IPS-20b (cell line): ENCODE results near the gene POU6F1.
A peak's percentile ranks its signal among the peaks of the same experiment; 100 is the strongest.
"Not testable (repeated sequence)": the region's sequence is repeated elsewhere in the genome, so short reads cannot be mapped to it uniquely, and the experiment has no call there.

ENCODE experiments used
- H3K27ac ChIP-seq: one replicate; pipeline ENCODE4 v1.5.1; 2013; ENCODE audit warnings: low read length
- H3K27me3 ChIP-seq: 2 replicates; pipeline ENCODE4 v1.6.1; 2013; ENCODE audit warnings: mild to moderate bottlenecking, low read length, inconsistent platforms; ENCODE audit not compliant: insufficient read depth
- H3K36me3 ChIP-seq: 2 replicates; pipeline ENCODE4 v1.6.1; 2013; ENCODE audit warnings: low read depth, mild to moderate bottlenecking, inconsistent platforms, low read length, moderate library complexity; ENCODE audit not compliant: insufficient read depth
- H3K4me1 ChIP-seq: 2 replicates; pipeline ENCODE4 v1.6.1; 2013; ENCODE audit warnings: mild to moderate bottlenecking, control low read depth, inconsistent platforms, low read length, moderate library complexity; ENCODE audit not compliant: insufficient read depth
- H3K4me3 ChIP-seq: 2 replicates; pipeline ENCODE4 v1.5.1; 2013; ENCODE audit warnings: mild to moderate bottlenecking, low read length, inconsistent platforms
- H3K9ac ChIP-seq: 2 replicates; pipeline ENCODE4 v1.6.1; 2013; ENCODE audit warnings: low read depth, mild to moderate bottlenecking, inconsistent platforms, low read length, moderate library complexity
- H3K9me3 ChIP-seq: 2 replicates; pipeline ENCODE4 v1.6.1; 2013; ENCODE audit warnings: mild to moderate bottlenecking, low read depth, low read length, inconsistent platforms; ENCODE audit not compliant: insufficient read depth

Gene POU6F1

DNA sequence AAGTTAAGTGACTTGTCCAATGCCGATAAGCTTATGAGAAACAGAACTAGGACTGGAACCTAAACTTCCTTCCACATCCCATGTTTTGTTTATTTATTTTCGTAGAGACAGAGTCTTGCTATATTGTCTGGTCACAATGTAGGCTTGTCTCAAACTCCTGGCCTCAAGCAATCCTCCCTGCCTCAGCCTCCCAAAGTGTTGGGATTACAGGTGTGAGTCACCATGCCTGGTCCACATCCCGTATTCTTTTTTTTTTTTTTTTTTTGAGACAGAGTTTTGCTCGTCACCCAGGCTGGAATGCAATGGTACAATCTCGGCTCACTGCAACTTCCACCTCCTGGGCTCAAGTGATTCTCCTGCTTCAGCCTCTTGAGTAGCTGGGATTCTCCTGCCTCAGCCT lies 9.2 kb upstream of the POU6F1 start:
- not testable (repeated sequence) for H3K27ac ChIP-seq, H3K36me3 ChIP-seq, H3K4me3 ChIP-seq, H3K27me3 ChIP-seq, H3K4me1 ChIP-seq, H3K9ac ChIP-seq, H3K9me3 ChIP-seq

DNA sequence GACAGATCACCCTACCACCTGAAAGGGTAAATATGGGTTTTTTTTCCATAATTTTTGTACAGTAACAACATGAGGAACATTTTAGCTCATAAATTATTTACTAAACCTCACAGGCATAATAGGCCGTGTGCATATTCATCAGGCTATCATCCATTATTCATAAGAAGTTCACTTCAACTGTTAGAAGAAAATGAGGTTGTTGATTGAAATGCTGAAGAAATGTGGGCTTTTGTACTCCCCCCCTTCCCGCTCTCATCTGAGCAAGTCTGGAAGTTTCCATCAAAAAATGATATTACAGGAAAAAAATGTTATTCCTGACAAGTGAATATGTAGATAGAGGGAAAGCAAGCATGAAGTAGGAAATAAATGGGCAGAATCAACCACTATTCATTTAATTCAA lies 7.9 kb upstream of the POU6F1 start:
- no peak overlapping the region for H3K9ac ChIP-seq
- H3K4me1 ChIP-seq, result no peaks in the 10 kb centered on the region
- H3K36me3 ChIP-seq, result no peaks in the 10 kb centered on the region
- no peak overlapping the region for H3K4me3 ChIP-seq
- H3K9me3 ChIP-seq, result no peaks in the 10 kb centered on the region
- H3K27me3 ChIP-seq, result no peaks in the 10 kb centered on the region
- H3K27ac ChIP-seq, result no peak overlapping the region

DNA sequence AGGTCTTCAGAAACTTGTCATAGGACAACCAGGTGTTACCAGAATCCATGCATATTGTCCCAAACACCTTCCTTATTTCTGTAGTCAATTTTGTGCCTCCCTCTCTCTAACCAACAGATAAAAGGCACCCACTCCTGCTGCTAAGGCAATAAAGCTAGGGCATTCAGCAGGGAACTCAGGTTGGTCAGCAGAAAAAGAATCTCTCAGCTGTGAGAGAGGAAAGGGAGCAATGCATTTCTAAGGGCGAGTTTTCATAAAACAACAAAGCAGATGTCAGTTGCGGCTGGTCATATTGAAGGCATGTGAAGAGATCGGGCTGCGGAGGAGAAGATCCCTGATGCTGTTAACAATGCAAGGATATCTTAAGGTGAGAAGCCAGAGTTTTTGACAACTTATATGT lies 7.4 kb upstream of the POU6F1 start:
- H3K27me3 ChIP-seq, result no peaks in the 10 kb centered on the region
- no peak overlapping the region for H3K4me3 ChIP-seq
- no peak overlapping the region for H3K9ac ChIP-seq
- no peak overlapping the region for H3K27ac ChIP-seq
- no peaks in the 10 kb centered on the region for H3K36me3 ChIP-seq
- no peaks in the 10 kb centered on the region for H3K4me1 ChIP-seq
- no peaks in the 10 kb centered on the region for H3K9me3 ChIP-seq

DNA sequence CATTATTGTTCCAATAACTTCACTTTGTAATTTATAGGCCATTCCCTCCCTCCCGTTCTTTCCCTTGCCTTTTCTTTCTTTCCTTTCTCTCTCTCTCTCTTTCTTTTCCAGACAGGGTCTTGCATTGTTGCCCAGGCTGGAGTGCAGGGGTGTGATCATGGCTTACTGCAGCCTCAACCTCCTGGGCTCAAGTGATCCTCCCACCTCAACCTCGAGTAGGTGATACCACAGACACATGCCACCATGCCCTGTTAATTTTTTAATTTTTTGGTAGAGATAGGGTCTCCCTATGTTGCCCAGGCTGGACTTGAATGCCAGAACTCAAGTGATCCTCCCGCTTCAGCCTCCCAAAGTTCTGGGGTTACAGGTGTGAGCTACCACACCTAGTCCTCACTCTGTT lies 6.8 kb upstream of the POU6F1 start:
- no peaks in the 10 kb centered on the region for H3K9me3 ChIP-seq
- H3K36me3 ChIP-seq, result no peaks in the 10 kb centered on the region
- no peak overlapping the region for H3K27ac ChIP-seq
- 0 out of 2 replicates have a peak, but pooled peaks cover 2% of the 10 kb centered on the region for H3K4me1 ChIP-seq
- no peaks in the 10 kb centered on the region for H3K27me3 ChIP-seq
- no peak overlapping the region for H3K4me3 ChIP-seq
- H3K9ac ChIP-seq, result no peak overlapping the region

DNA sequence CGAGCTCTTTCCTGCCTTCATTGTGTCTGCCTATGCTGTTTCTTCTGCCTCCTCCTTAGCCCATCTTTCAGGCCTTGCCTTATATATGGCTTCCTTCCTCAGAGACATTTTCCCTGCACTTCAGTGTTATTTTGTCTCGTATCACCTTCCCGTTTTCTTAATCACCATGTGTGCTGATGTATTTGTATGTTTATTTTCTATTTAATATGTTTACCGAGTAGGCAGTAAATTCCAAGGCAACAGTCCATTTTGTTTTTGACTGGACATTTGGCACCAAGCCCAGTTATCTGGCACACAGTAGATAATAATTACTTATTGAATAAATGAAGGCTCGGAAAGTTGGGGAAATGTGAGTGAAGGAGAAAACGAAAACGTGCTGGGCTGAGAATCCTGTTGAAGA lies 4.6 kb upstream of the POU6F1 start:
- Histone ChIP-seq H3K27ac (no peak overlapping the region), H3K9ac (no peak overlapping the region), H3K4me3 (no peak overlapping the region), H3K36me3 (no peaks in the 10 kb centered on the region), H3K9me3 (no peaks in the 10 kb centered on the region), H3K27me3 (no peaks in the 10 kb centered on the region), H3K4me1 (peaks cover 16% of the 10 kb centered on the region; the same call in 1 of the 2 replicates)

DNA sequence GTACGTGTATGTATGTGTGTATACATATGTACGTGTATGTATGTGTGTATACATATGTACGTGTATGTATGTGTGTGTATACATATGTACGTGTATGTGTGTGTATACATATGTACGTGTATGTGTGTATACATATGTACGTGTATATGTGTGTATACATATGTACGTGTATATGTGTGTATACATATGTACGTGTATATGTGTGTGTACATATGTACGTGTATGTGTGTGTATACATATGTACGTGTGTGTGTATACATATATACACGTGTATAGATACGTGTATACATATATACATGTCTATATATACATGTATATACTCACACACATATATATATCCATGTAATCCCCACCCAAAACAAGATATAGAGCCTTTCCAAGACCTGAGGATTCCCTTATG lies 2.0 kb upstream of the POU6F1 start:
- H3K9ac ChIP-seq, H3K27ac ChIP-seq: not testable (repeated sequence)
- peak overlapping the region; percentile 75 for H3K4me3 ChIP-seq

DNA sequence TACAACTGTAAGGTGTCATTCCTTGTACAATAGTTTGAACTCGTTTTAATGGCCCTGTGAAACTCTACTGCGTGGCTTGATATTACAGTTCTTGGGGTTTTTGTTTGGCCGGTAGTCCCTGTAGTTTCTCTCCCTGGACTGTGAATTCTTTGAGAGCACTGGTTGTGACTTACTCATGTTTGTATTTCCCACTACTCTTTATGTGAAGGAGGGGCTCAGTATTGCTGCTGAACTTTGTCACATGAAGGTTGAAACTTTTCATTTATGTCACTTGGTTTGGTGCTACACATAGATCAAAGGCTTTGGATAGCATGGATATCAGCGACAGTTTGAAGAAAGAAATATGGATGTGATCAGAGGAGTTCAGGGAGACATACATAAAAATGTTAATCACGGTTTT lies 1.5 kb upstream of the POU6F1 start:
- H3K4me1 ChIP-seq, result peaks cover 16% of the 10 kb centered on the region; the same call in 1 of the 2 replicates
- H3K27ac ChIP-seq, result no peak overlapping the region
- no peaks in the 10 kb centered on the region for H3K9me3 ChIP-seq
- no peaks in the 10 kb centered on the region for H3K27me3 ChIP-seq
- peak overlapping the region; percentile 88; the same call in 1 of the 2 replicates for H3K9ac ChIP-seq
- H3K36me3 ChIP-seq, result no peaks in the 10 kb centered on the region
- peak overlapping the region; percentile 75 for H3K4me3 ChIP-seq

More for the DNA sequence above, 2.0 kb upstream of the POU6F1 start:
- not testable (repeated sequence) for H3K36me3 ChIP-seq, H3K9me3 ChIP-seq, H3K27me3 ChIP-seq
- H3K4me1 ChIP-seq, result peaks cover 16% of the 10 kb centered on the region; the same call in 1 of the 2 replicates

DNA sequence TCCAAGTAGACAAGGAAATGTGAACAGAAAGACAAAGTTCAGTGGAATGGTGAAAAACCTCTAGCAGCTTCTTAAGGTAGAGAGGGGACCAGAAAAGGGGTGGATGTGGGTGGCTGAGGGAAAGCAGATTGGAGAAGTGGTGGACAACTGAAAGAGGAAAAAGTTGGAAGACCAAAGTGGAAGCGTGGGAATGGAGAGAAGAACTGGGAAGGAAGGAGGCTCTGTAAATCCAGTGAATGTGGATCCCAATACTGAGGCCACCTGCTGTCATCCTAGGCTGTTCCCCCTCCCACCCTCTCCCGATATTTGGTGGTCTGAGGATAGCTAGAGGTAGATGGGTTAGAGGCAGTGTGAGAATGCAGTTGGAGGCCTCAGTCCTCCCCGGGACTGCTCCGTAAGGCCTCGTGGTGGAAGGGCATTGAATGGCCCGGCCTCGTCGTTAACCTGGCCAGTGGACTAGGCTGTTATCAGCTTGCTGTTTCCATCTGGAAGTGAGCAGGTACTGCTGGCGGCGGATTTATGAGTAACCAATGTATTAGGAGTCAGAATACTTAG lies 822 bp upstream of the POU6F1 start:
- Histone ChIP-seq H3K27ac (no peak overlapping the region), H3K4me3 (peak overlapping the region; percentile 75), H3K9ac (peak overlapping the region; percentile 88; the same call in 1 of the 2 replicates), H3K4me1 (peaks cover 16% of the 10 kb centered on the region; the same call in 1 of the 2 replicates), H3K36me3 (no peaks in the 10 kb centered on the region), H3K27me3 (no peaks in the 10 kb centered on the region), H3K9me3 (no peaks in the 10 kb centered on the region)

DNA sequence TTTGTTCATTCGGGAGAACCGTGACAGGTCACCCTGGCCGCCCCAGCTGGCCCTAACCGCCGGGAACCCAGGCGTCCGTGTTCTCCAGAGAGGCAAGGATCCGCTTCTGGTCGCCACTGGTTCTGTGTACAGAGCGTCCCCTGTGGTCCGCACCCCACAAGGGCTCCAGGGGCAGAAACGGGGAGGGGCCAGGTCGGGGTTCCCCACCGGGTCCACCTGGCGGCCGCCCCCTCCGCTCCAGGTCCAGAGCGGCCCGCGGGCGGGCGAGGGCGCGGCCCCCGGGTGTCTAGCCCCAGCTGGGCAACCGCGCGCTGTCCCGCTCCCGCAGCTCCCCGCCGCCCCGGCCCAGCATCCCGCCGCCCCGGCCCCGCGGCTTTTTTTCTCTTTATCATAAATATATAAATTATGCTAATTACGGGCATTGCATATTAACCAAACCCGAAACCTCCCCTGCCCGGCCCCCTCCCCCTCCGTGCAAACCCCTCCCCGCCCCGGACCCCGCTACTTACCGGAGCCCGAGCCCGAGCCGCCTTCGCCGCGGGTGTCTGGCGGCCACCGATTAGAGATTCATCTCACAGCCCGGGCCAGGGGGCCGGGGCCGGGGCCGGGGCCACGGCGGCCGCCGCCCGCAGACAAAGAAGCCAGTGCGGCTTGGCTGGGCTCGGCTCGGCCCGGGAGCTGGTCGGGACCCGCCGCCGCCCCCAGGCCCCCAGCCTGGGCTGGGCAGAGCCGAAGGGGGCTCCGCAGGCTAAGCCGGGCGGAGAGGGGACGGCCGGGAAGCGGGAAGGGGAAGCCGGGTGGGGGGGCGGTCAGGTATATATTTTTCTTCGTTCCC lies 512 bp downstream of the POU6F1 start:
- no peaks in the 10 kb centered on the region for H3K36me3 ChIP-seq
- H3K27ac ChIP-seq, result no peak overlapping the region
- peak overlapping the region; percentile 75 for H3K4me3 ChIP-seq
- no peaks in the 10 kb centered on the region for H3K9me3 ChIP-seq
- no peaks in the 10 kb centered on the region for H3K27me3 ChIP-seq
- H3K9ac ChIP-seq, result peak overlapping the region; percentile 88
- peaks cover 16% of the 10 kb centered on the region; the same call in 1 of the 2 replicates for H3K4me1 ChIP-seq

DNA sequence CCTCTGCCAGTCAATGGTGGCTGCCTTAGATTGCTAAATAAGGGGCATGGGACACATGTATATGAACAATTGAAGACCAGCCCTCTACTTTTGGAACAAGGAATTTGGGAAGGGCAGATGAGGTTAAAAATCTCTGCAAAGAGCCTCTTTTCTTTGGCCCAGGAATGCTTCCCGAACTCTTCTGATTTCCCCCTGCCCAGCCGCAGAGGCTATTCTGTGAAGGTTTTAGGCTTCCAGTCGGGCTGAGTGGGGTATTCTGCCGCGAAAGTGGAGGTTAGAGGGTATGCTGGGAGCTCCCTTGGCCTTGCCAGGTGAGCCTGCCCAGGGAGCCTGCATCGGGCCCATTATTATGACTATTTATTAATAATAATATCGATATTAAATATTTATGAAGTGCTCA lies 1.2 kb downstream of the POU6F1 start:
- H3K36me3 ChIP-seq, result no peaks in the 10 kb centered on the region
- H3K9ac ChIP-seq, result 0 out of 2 replicates have a peak overlapping the region, but pooled peaks have one; percentile 51
- peaks cover 16% of the 10 kb centered on the region; the same call in 1 of the 2 replicates for H3K4me1 ChIP-seq
- peak overlapping the region; percentile 75 for H3K4me3 ChIP-seq
- H3K27me3 ChIP-seq, result no peaks in the 10 kb centered on the region
- H3K27ac ChIP-seq, result no peak overlapping the region
- H3K9me3 ChIP-seq, result no peaks in the 10 kb centered on the region

DNA sequence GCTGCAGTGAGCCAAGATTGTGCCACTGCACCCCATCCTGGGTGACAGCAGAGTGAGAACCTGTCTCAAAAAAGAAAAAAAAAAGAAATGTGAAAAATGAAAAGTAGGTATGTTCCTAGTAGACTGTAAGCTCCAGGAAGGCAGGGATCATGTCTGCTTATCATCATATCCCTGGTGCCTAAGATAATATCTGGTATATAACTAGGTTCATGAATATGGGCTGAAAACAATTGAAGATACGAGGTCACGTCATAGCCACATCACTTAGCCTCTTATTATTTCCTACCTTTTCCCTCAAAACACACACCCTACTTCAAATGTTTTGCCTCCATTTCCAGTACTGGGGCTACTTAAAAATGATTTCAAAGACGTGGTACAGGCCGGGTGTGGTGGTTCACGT lies 3.0 kb downstream of the POU6F1 start:
- Histone ChIP-seq H3K36me3 (no peaks in the 10 kb centered on the region), H3K27me3 (no peaks in the 10 kb centered on the region), H3K9ac (no peak overlapping the region), H3K9me3 (no peaks in the 10 kb centered on the region), H3K27ac (no peak overlapping the region), H3K4me3 (no peak overlapping the region), H3K4me1 (peaks cover 16% of the 10 kb centered on the region; the same call in 1 of the 2 replicates)
